CD4-positive, alpha-beta T cell treated with Interleukin-6 for 4 hours (primary cell): ENCODE measurements around the gene PREX1.
"Not testable (repeated sequence)": the region's sequence is repeated elsewhere in the genome, so short reads cannot be mapped to it uniquely, and the experiment has no call there.

Experiments used
- DNase-seq: peaks from one replicate; pipeline ENCODE4 v3.0.0-alpha.2; 2020; ENCODE audit warnings: mixed read lengths

PREX1 gene

GRCh38 chr20:48823960-48824498 is 3.8 kb downstream of the PREX1 start:
- DNase-seq: peak; percentile 72

GRCh38 chr20:48823476-48823875 is 4.3 kb downstream of the PREX1 start:
- DNase-seq: no peak

DNA sequence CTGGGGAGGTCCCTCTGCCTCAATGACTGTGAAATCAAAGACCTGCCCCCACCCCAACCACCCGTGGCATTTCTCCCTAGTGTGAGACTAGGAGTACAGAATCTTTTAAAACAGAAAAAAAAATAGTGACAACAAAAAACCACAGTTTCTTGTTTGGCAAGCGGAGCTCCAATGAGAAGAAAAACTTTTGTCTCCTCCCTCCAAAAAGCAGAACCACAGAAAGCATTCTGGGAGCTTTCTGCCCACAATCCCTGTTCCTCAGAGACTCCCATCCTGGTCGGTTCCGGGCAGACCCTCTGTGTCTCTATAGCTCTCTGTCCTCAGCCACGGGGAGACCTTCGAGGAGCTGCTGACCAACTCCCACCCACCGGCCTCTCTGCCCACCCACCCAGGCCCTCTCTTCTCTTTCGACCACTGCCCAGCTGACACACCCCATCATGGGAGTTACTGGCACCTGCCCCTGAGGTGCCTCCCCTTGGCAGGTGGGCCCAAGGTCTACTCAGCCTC is 4.9 kb downstream of the PREX1 start:
- peak; percentile 35 for DNase-seq

GRCh38 chr20:48822178-48822577 is 5.6 kb downstream of the PREX1 start:
- no peak for DNase-seq

DNA sequence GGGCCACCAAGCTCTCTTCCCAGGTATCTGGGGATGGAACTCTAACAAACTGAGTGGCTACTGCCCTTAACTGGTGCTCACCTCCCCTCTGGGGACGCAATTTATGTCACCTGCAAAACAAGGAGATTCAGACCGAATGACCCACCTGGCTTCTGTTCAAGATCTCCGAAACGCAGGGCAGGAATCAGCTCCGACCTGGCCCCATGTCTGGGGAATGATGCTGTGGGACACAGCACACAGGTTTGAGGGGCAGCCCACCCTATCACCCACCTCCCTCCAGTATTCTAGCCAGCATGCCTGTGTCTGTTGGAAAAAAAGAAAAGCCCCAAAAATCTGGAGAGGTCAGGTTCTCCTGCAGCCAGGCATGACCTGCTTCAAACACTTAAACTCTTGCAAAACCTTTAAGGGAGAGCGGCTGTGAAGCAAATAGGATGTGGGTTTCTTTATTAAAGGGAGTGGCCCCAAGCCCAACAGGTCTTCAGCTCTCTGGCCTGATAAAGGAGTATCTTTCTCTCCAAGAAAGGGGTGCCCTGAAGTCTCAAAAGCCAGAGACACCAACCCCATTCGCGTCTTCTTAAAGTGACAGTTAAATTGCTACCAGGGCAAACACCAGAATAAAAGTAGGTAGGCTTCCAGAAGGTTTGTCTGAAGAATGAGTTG is 6.4 kb downstream of the PREX1 start:
- no peak for DNase-seq

- no peak for DNase-seq
Observed at GRCh38 chr20:48820649-48820973, 7.2 kb downstream of the PREX1 start.

DNA sequence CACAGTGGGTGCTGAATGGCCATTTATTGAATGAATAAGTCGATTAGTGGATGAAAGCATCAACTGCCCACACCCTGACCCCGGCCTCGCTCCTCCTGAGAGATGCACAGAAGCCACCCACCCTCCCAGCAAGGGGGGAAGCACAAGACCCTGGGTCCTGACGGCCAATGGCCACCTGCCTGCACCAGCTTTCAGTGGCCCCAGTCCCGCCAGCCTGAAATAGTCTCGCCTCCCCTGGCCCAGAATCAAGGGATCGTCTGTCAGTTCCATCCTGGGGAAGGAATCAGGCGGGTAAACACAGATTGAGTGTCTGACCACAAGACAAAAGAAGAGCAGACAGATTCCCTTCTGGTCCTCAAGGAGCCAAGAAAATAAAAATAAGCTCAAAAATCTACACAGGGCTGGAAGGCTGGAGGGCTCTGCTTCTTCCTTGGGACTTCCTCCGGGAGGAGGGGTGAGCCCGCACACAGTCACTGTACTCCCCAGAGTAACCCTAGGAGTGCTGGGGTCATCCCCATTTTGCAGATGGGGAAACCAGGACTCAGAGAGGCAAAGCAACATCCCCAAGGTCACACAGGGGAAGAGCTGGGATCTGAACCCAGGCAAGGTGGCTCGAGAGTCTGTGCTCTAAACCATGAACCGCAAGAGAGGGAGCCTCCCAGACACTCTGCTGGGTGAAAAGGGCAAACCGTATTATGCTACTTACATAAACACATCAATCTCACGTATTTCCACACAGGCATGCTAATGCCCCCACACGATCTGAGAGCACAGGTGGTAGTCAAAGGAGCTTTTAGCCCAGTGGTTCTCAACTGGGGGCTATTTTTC is 7.8 kb downstream of the PREX1 start:
- peak; percentile 39 for DNase-seq

- DNase-seq: no peak
Observed at GRCh38 chr20:48819089-48819488, 8.7 kb downstream of the PREX1 start.

GRCh38 chr20:48818481-48818987 is 9.3 kb downstream of the PREX1 start:
- peak; percentile 55 for DNase-seq

GRCh38 chr20:48818031-48818370 is 9.8 kb downstream of the PREX1 start:
- no peak for DNase-seq

DNA sequence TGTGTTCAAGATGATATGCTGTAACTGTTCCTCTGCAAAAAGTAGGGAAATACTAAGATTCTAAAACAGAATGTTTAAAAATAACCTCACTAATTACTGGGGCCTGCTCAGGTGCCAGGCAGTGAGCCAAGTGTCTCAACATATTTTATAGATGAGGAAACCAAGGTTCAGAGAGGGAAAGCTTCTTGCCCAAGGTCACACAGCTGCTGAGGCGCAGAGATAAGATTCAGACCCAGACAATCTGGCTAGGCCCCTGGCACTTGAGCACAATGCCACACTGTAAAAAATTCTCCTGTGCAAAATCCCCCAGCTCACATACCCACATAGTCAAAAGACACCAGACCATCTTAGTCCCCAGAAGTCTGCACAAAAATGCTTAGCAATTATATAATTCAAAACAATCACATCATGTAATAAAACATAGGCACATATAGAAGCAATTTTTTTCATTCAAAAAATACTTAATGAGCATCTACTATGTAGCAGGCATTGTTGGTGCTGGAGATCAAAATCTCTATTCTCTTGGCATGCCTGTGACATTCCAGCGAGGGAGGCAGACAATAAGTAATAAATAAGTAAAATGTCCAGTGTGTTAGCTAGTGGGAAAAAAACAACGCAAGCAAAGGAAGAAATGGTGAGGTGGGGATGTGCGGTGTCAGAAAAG is 10.3 kb downstream of the PREX1 start:
- no peak for DNase-seq

- DNase-seq: peak; percentile 41
Observed at GRCh38 chr20:48816282-48817205, 11.3 kb downstream of the PREX1 start.

DNA sequence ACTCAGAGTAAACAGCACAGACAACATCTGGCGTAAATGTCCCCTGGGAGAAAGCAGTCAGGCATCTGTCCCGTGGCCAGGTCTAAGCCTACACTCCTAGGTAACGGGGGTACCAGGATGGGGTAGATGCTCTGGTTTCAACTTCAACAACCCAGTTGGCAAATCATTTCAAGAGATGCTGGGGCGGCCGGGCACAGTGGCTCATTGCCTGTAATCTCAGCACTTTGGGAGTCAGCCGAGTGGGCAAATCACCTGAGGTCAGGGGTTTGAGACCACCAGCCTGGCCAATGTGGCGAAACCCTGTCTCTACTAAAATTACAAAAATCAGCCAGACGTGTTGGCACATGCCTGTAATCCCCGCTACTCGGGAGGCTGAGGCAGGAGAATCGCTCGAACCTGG is 12.3 kb downstream of the PREX1 start:
- DNase-seq: no peak

GRCh38 chr20:48814633-48815032 is 13.2 kb downstream of the PREX1 start:
- no peak for DNase-seq

GRCh38 chr20:48813930-48814546 is 13.8 kb downstream of the PREX1 start:
- no peak for DNase-seq

DNA sequence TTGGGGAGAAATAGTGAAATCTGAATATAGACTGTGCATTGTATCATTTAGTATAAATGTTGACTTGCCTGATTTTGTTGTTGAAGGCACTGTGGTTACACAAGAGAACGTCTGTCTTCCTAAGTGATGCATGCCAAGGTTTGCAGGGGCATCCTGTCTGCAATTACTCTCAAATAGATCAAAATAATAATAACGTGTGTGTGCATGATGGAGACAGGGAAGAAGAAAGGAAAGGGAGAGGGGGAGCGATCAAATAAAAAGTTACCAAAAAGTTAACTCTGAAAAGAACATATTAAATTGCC is 14.4 kb downstream of the PREX1 start:
- DNase-seq: no peak

DNA sequence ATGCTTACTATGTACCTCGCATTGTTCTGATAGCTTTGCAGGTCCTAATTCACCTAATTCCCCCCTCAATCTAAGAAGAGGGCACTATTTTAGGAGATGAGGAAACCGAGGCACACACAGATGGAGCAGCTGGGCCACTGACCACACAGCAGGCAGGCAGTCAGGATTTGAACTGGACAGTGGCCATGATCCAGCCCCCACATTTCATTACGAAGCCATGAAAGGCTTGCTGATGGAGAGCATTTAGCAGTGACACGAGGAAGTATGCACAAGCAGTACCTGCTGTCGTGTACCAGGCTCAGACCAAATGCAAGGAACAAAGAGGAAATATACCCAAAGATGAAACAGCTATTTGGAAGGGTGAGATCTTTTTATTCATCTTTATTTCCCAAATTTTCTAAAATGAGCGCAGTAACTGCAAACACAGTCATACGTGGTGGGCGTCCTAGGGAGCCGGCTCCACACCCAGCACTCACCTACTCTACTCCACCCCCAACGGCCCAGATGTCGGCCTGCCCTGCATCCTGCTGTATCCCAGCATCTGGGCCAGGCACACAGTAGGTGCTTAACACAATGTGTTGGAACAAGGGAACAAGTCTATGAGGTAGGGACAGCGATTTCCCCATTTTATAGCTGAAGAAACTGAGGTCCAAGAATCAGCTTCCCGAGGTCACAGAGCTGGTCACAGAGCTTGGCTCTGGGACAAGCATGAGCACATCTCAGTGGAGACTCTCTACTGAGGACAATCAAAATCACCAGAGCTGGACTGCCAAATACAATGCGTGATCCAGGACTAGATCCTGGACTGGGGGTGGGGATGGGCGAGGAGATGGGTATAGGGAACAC is 15.0 kb downstream of the PREX1 start:
- DNase-seq: no peak

DNA sequence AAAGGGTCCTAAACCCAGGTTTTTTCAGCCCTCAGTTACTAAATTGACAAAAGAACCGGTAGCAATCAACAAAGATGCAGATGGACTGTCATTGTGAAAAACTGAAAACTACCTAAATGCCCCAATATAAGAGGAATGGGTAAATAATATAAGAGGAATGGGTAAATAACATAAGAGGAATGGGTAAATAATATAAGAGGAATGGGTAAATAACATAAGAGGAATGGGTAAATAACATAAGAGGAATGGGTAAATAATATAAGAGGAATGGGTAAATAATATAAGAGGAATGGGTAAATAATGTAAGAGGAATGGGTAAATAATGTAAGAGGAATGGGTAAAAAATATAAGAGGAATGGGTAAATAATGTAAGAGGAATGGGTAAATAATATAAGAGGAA is 15.7 kb downstream of the PREX1 start:
- not testable (repeated sequence) for DNase-seq

- DNase-seq: no peak
Observed at GRCh38 chr20:48809673-48810072, 18.1 kb downstream of the PREX1 start.

GRCh38 chr20:48808382-48809034 is 19.3 kb downstream of the PREX1 start:
- no peak for DNase-seq
